HG02798 (cell line): ENCODE measurements around the gene HABP2.

Experiments used
- ATAC-seq: cut with Tn5 transposase; IDR thresholded peaks from one replicate; pipeline ENCODE4 v1.9.1; 2021; ENCODE audit warnings: mild to moderate bottlenecking; ENCODE audit not compliant: unreplicated experiment, poor library complexity

HABP2 gene

DNA sequence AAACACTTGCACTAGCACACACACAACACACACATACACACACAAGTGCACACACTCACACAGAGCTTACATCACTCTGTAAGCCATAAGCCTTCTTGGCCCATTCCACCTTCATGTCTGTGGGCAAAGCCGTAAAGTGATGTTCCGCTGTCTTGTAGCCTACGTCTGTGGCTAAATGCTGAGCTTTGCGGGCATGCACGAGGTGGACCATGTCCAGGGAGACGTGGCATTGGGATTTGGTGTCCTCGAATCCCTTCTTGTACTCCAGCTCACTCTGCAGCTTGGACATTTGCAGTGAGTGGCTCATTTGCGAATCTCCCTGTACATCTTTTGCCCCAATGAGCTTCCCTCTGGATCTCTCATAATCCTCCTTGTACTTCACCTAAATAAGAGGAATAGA is 68.9 kb downstream of the HABP2 start:
- no peak for ATAC-seq

DNA sequence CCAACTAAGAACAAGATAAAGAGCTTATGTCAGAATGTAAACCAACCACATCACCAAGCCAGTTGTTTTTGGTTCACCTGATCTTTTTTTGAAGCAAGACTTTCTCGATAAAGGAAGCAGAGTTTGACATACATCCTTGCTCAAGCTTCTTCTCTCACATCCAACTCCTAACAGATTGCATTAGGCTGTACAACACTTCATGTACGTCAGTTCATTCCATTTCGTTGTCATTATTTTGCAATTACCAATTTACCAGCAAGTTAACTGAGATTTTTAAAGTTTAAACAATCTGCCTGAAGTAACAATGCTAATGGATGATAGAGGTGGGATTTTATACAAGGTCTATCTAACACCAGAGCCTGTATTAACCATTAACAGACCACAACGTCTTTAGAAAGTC is 70.0 kb downstream of the HABP2 start:
- ATAC-seq: no peak

DNA sequence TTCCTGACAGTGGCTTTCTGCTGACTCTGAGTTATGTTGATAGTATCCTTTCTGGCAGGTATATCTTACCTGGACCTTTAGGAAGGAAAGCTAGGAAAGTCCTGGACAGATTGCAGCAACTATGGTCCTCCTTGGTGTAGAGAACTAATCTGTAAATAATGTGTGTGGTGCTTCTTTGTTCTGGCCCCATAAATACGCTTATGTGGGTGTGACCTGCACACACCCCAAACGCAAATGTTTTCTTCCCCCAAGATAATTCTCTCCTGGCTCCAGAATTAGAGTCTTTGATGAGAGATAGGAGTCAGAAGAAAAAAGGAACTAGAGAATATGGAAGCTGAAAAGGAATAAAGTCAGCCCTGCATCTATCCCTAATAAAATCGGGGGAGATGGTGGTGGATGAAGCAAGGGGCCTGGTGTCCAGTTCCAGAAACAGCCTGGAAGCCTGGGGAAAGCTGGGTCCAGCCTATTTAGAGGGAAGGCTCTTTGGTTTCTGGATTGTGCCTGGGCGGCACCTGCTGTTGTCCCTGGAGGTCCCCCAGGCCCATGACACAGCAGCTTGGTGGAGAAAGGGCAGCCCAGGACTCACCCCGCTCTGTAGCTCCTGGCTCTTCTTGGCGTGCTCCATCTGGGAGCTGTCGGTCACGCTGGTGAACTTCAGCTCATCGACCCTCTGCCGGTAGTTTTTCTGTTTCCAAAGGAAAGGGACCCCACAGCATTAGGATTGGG is 72.8 kb downstream of the HABP2 start:
- no peak for ATAC-seq

DNA sequence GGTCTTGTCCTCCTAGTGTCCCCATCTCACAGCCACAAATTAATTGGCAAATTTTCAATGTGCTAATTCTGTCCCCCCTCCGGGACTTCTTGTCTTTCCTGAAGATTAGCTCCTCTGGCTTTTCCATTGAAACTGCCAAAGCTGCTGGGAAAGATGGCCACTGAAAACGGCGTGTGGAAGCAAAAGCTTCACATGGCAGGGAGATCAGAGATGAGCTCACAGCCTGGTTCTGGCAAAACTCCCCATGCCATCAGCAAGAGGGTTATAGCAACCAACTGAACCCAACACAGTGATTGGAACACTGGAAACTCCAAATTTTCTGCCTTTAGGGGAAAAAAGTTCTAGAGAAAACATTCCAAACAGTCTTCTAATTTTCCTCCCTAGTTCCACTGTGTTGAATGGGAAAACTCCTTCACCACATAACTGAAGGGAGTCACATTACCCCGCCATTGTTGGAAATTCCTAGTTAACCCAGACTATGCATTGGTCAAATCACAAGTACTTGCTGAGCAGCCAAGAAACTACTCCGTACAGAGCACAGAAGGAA is 74.0 kb downstream of the HABP2 start:
- ATAC-seq: no peak

DNA sequence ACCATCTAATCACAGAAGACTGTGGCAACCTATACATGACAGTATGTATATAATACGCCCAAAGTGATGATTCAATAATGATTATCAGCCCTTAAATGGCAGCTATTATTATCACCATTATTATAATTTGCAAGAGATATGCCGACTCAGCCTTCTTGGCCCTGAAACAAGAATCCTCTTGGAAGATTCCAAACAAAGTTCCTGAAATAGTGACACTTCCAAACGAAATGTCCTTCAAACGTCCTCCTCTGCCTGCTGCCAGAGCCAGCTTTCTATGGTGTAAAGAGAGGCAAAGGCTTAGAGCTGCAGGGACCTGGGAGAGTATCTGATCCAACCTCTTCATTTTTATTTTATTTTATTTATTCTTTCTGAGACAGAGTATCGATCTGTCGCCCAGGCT is 75.0 kb downstream of the HABP2 start:
- ATAC-seq: no peak

DNA sequence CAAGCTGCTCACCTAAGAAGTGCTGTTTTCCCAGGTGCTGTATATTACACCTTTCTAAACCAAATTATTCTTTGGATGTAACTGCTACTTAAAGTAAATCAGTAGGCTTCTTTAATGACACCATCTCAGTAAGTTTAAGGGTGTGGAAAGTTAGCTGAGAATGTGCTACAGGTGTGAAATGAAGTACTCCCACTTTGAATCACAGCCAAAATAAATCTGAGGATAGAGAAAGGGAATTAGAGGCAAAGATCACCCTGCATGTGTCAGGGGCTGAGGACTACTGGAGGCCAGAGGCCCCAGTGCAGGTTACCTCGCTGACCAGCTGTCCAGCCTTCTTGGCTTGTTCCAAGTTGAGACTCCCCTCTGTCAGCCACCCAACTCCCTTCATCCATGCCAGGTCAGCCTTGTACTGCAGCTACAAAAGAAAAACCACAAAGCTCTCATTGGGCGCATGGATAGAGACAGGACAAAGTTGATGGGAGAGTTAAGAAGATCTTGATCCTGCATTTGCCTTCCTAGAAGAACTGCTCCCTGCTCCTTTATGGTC is 75.8 kb downstream of the HABP2 start:
- no peak for ATAC-seq

DNA sequence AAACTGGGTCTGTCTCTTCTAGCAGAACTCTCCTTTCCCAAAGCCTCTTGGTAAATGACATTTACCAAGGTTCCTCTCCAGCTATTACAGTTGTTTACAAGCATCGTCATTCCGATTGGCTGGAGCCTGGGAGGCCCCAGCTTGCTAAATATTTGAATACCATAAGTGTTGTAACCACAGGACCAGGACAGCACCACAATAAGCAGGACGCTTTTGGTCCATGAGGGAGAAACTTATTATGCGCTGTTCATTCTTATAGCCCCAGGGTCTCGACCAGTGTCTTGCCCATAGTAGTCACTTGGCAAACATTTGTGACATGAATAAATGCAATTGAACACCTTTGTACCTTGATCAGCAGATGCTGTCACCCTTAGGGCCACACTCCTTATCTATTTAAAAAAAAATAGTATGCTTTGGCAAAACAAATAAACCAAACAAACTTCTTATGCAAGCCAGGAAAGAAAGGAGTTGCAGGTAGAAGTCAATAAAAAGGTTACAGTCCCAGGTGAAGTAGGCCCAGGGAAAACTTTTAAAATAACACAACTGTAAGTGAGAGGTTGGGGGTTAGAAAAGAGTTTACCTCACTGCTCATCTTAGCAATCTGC is 78.2 kb downstream of the HABP2 start:
- no peak for ATAC-seq

DNA sequence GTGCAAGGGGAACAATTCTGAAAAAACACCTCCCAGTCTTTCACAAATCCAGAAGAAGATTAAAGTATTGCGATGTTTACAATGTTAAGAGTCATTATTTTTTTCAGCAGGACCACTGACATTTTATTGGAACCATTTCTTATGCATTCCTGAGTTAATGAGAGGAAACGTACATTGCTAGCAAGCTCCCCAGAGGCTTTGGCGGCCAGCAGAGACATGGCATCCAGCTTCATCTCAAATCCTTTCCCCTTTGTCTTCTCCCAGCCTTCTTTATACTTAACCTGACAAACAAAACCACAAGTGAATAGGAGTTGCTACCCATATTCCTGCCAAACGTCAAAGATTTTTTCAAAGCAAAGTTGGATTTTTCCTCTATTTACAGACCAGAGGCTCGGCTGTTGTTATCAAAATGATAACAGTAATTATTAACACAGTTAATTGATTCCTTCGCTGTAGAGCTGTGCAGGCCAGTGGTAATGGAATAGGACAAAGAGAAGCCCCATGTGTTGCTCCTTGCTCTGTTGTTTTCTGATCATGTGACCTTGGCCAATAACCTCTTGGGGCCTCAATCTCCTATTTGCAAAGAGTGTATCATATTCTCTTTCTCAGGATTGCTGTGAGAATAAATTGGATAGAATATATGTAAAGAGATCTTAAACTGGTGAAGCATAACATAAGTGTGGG is 79.0 kb downstream of the HABP2 start:
- ATAC-seq: no peak
